Liver (tissue), 3 donors: Measurements from ENCODE around the gene TSEN34.
"Not testable (repeated sequence)": the region's sequence is repeated elsewhere in the genome, so short reads cannot be mapped to it uniquely, and the experiment has no call there.

Experiments used
- CTCF ChIP-seq: fragments of 150-350 bp; IDR thresholded peaks from 2 replicates; pipeline ENCODE4 v1.5.1; 2017; ENCODE audit warnings: improper control_type of control experiment, low read depth, low read length; ENCODE audit not compliant: missing input control
- MAX ChIP-seq: IDR thresholded peaks from 2 replicates; pipeline ENCODE4 v1.6.1; 2016; ENCODE audit warnings: antibody characterized with exemption
- RAD21 ChIP-seq, 2 donors: IDR thresholded peaks; 2 replicates each; pipeline ENCODE4 v1.6.1; 2016; ENCODE audit warnings: antibody characterized with exemption in 2 of 2, mild to moderate bottlenecking in 2 of 2
- REST ChIP-seq: IDR thresholded peaks from 2 replicates; pipeline ENCODE4 v1.6.1; 2016; ENCODE audit warnings: antibody characterized with exemption, mild to moderate bottlenecking
- TAF1 ChIP-seq: conservative IDR thresholded peaks from 2 replicates; pipeline ENCODE4 v1.6.1; 2016; ENCODE audit warnings: antibody characterized with exemption, mild to moderate bottlenecking
- YY1 ChIP-seq: IDR thresholded peaks from 2 replicates; pipeline ENCODE4 v1.6.1; 2016; ENCODE audit warnings: antibody characterized with exemption, mild to moderate bottlenecking
- ZBTB33 ChIP-seq: IDR thresholded peaks from 2 replicates; pipeline ENCODE4 v1.6.1; 2016; ENCODE audit warnings: antibody characterized with exemption
- donor health status: healthy.
- donor health status: healthy.

GRCh38 chr19:54219702-54220101, 28.6 kb downstream of the TSEN34 start:
- not testable (repeated sequence) for TF ChIP-seq MAX; CTCF; YY1; ZBTB33; TAF1; REST; RAD21 (IDR thresholded peaks at IDR 0.05)
